Testis (tissue), 3 donors: ENCODE data around the gene GPR6. TPM values are rescaled to one million over a fixed set of nuclear protein-coding genes. Genes with fewer than 3 reads are reported as not detected.

Source experiments
- DNase-seq: peaks from one replicate; pipeline ENCODE4 v3.0.0-alpha.2; 2019
- H3K27ac ChIP-seq, 2 donors: fragments of 200-600 bp; sonication (generic); one replicate each; pipeline ENCODE4 v1.5.1; 2019
- H3K27me3 ChIP-seq: fragments of 200-600 bp; sonication (generic); one replicate; pipeline ENCODE4 v1.5.1; 2019
- H3K36me3 ChIP-seq: fragments of 200-600 bp; sonication (generic); one replicate; pipeline ENCODE4 v1.5.1; 2017; ENCODE audit warnings: low read depth; ENCODE audit errors: missing control alignments
- H3K4me1 ChIP-seq: fragments of 200-600 bp; sonication (generic); one replicate; pipeline ENCODE4 v1.5.1; 2019
- H3K4me3 ChIP-seq, 2 donors: fragments of 200-600 bp; sonication (generic); one replicate each; pipeline ENCODE4 v1.5.1; 2017 to 2019
- H3K9me3 ChIP-seq: fragments of 200-600 bp; sonication (generic); one replicate; pipeline ENCODE4 v1.5.1; 2017
- CTCF ChIP-seq, 3 experiments: fragments of 450-650 bp in 2 of 3; fragments of 200-600 bp in 1 of 3; sonication (generic) in 1 of 3; IDR thresholded peaks; one replicate each; pipeline ENCODE4 v1.5.1; 2016 to 2019; ENCODE audit warnings: antibody characterized with exemption in 3 of 3, mild to moderate bottlenecking in 2 of 3, moderate library complexity in 1 of 3
- POLR2A ChIP-seq: fragments of 450-650 bp; IDR thresholded peaks from one replicate; pipeline ENCODE4 v1.6.1; 2017; ENCODE audit warnings: antibody characterized with exemption, mild to moderate bottlenecking, moderate library complexity
- WGBS, 2 donors: methylation state at CpG; one replicate each; pipeline ENCODE4 v1.1.5; 2018; 5-methylcytosine and 5-hydroxymethylcytosine counted together
- intact Hi-C: fragments of 100-400 bp; cut with DNase I; formaldehyde crosslinking; loops from one replicate; pipeline ENCODE4 v1.15.1; 2023; ENCODE audit warnings: low total_unique reads
- polyA plus RNA-seq: library from polyadenylated mRNA; stranded (reverse); fragments of 350-450 nt; fragmentation: Illumina TruSeq; extraction: RNeasy Lipid Tissue Mini Kit (QIAGEN cat#74804); gene quantifications from one replicate; pipeline ENCODE4 v1.2.3, GENCODE V29; 2014; ENCODE audit warnings: low read depth, low replicate concordance; ENCODE audit not compliant: insufficient read depth
- total RNA-seq, 2 donors: library from RNA; depleted of rRNA; stranded (reverse); fragments of >200 nt; gene quantifications; one replicate each; pipeline ENCODE4 v1.2.3, GENCODE V29; 2016

Gene GPR6
- total and polyA plus RNA-seq, 3 donors from 2014 or later = not detected

DNA sequence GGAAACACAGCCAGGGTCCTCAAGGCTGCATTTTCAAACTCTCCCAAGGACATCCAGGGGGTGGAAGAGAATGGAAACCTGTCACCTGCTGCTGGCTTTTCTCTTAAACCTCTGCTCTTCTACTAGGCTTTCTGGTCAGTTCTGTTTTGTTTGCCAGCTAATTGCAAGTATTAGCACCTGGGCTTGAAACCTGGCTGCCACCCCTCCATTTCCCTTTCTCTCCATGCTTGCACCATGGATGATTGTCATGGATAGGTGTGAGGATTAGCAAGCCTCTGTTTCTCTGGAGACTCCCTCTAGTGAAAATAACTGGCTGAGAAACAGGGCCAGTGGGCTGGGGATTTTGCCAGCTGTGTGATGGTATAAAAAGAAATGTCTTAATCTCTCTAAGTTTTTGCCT, 33.0 kb upstream of the GPR6 start:
- H3K36me3 ChIP-seq = no peaks in the 10 kb centered on the region
- no peaks in the 10 kb centered on the region for H3K27me3 ChIP-seq
- H3K4me3 ChIP-seq = no peak overlapping the region
- TF ChIP-seq POLR2A = no peak
- no peak for TF ChIP-seq CTCF (IDR thresholded peaks at IDR 0.05)
- intact Hi-C loops = no loop called here
- no peaks in the 10 kb centered on the region for H3K9me3 ChIP-seq
- no peak for DNase-seq
- H3K27ac ChIP-seq = no peak overlapping the region
- no peaks in the 10 kb centered on the region for H3K4me1 ChIP-seq

GRCh38 chr6:109946979-109947378, 31.1 kb upstream of the GPR6 start:
- 99% methylated on average over 4 of the region's 4 CpGs; no CpG with 5 or more reads in 1 of the 2 donors for WGBS, 2 donors
- Histone ChIP-seq H3K9me3 (no peaks in the 10 kb centered on the region), H3K4me1 (no peaks in the 10 kb centered on the region), H3K27ac (no peak overlapping the region), H3K27me3 (no peaks in the 10 kb centered on the region), H3K36me3 (no peaks in the 10 kb centered on the region), H3K4me3 (no peak overlapping the region)
- DNase-seq = no peak
- TF ChIP-seq POLR2A (no peak), CTCF (IDR thresholded peaks at IDR 0.05) (no peak)
- intact Hi-C loops = no loop called here

GRCh38 chr6:109949281-109950065, 28.6 kb upstream of the GPR6 start:
- Histone ChIP-seq H3K9me3 (no peaks in the 10 kb centered on the region), H3K4me3 (no peak overlapping the region), H3K4me1 (no peaks in the 10 kb centered on the region), H3K27me3 (no peaks in the 10 kb centered on the region), H3K27ac (no peak overlapping the region), H3K36me3 (no peaks in the 10 kb centered on the region)
- DNase-seq = no peak
- TF ChIP-seq CTCF (IDR thresholded peaks at IDR 0.05) = no peak
- no peak for TF ChIP-seq POLR2A
- 78 to 85% methylated on average over 19 of the region's 19 CpGs for WGBS, 2 donors
- intact Hi-C loops = no loop called here

- Histone ChIP-seq H3K4me3 (no peak overlapping the region), H3K27ac (no peak overlapping the region), H3K36me3 (no peaks in the 10 kb centered on the region), H3K9me3 (no peaks in the 10 kb centered on the region), H3K4me1 (no peaks in the 10 kb centered on the region), H3K27me3 (no peaks in the 10 kb centered on the region)
- no peak for DNase-seq
- TF ChIP-seq CTCF (IDR thresholded peaks at IDR 0.05) = no peak
- no peak for TF ChIP-seq POLR2A
- WGBS, 2 donors = 91 to 94% methylated on average over 2 of the region's 2 CpGs
- intact Hi-C loops = no loop called here
These were observed 22.6 kb upstream of the GPR6 start for GRCh38 chr6:109955491-109955890.

DNA sequence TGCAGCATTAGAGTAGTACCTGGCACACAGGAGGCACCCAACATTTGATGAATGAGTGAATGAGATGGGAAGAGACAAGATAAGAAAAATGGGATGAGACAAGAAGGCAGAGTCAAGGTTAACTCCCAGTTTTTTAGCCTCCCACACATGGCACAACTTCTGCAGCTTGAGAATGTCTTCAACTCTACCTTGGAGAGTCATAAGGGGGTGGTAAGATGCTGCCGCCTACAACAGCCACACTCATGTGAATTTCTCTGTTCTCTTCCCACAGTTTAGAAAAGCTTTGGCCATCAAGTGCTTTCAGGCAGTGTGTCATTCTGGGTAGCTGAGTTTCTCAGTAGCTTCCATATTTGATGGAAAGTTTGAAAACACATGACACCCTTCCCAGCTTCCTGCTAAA, 19.5 kb upstream of the GPR6 start:
- H3K36me3 ChIP-seq = no peaks in the 10 kb centered on the region
- DNase-seq = no peak
- intact Hi-C loops = no loop called here
- H3K4me1 ChIP-seq = no peaks in the 10 kb centered on the region
- no peak overlapping the region for H3K27ac ChIP-seq
- H3K4me3 ChIP-seq = no peak overlapping the region
- H3K9me3 ChIP-seq = no peaks in the 10 kb centered on the region
- no peak for TF ChIP-seq CTCF (IDR thresholded peaks at IDR 0.05)
- no peak for TF ChIP-seq POLR2A
- H3K27me3 ChIP-seq = no peaks in the 10 kb centered on the region
- 88 to 91% methylated on average over 1 of the region's 1 CpG for WGBS, 2 donors
